IPS DF 19.7 (cell line): ENCODE measurements around the gene THADA.
"Not testable (repeated sequence)": the region's sequence is repeated elsewhere in the genome, so short reads cannot be mapped to it uniquely, and the experiment has no call there.

Source experiments
- DNase-seq: peaks from one replicate; pipeline ENCODE4 v3.0.0-alpha.2; 2013; ENCODE audit warnings: low read depth, low spot score

THADA gene

GRCh38 chr2:43305012-43305411 is 290.8 kb downstream of the THADA start:
- no peak for DNase-seq

- DNase-seq = no peak
Observed at GRCh38 chr2:43303889-43304288, 291.9 kb downstream of the THADA start.

GRCh38 chr2:43302961-43303494 is 292.8 kb downstream of the THADA start:
- no peak for DNase-seq

GRCh38 chr2:43302182-43302960 is 293.5 kb downstream of the THADA start:
- no peak for DNase-seq

- no peak for DNase-seq
Observed at GRCh38 chr2:43300781-43301583, 294.9 kb downstream of the THADA start.

- no peak for DNase-seq
Observed at GRCh38 chr2:43300222-43300621, 295.6 kb downstream of the THADA start.

- DNase-seq = no peak
Observed at GRCh38 chr2:43298500-43298899, 297.3 kb downstream of the THADA start.

GRCh38 chr2:43297740-43298139 is 298.1 kb downstream of the THADA start:
- DNase-seq = not testable (repeated sequence)

- DNase-seq = no peak
Observed at GRCh38 chr2:43294973-43295603, 300.8 kb downstream of the THADA start.

- DNase-seq = no peak
Observed at GRCh38 chr2:43293744-43294695, 301.8 kb downstream of the THADA start.

- no peak for DNase-seq
Observed at GRCh38 chr2:43292851-43293743, 302.7 kb downstream of the THADA start.

GRCh38 chr2:43292297-43292696 is 303.5 kb downstream of the THADA start:
- DNase-seq = no peak

GRCh38 chr2:43289331-43289730 is 306.5 kb downstream of the THADA start:
- no peak for DNase-seq

GRCh38 chr2:43288417-43289305 is 307.2 kb downstream of the THADA start:
- no peak for DNase-seq

GRCh38 chr2:43285987-43286386 is 309.9 kb downstream of the THADA start:
- DNase-seq = no peak

GRCh38 chr2:43284967-43285366 is 310.9 kb downstream of the THADA start:
- no peak for DNase-seq

- not testable (repeated sequence) for DNase-seq
Observed at GRCh38 chr2:43284347-43284746, 311.5 kb downstream of the THADA start.

- no peak for DNase-seq
Observed at GRCh38 chr2:43280994-43281393, 314.8 kb downstream of the THADA start.

GRCh38 chr2:43279317-43279840 is 316.5 kb downstream of the THADA start:
- DNase-seq = no peak
